Fibroblast of lung (primary cell): Measurements from ENCODE around the gene OR1J4. TPM values are rescaled to one million over a fixed set of nuclear protein-coding genes. Genes with fewer than 3 reads are reported as not detected.

ENCODE experiments used
- DNase-seq, 2 donors: peaks; one replicate each; pipeline versions ENCODE4 v3.0.0 to v3.0.0-alpha.2; 2010; ENCODE audit warnings: low read depth in 2 of 2
- H2AFZ ChIP-seq: 2 replicates; pipeline ENCODE4 v1.5.1; 2012; ENCODE audit warnings: low read length, control low read depth, inconsistent platforms
- H3K27ac ChIP-seq: 2 replicates; pipeline ENCODE4 v1.5.1; 2011; ENCODE audit warnings: low read length, control low read depth; ENCODE audit not compliant: insufficient read depth
- H3K27me3 ChIP-seq: 2 replicates; pipeline ENCODE4 v1.5.1; 2011; ENCODE audit warnings: mild to moderate bottlenecking, low read length; ENCODE audit not compliant: control insufficient read depth, insufficient read depth
- H3K36me3 ChIP-seq: 2 replicates; pipeline ENCODE4 v1.5.1; 2011; ENCODE audit warnings: low read length; ENCODE audit not compliant: control insufficient read depth, insufficient read depth
- H3K4me1 ChIP-seq: 2 replicates; pipeline ENCODE4 v1.5.1; 2011; ENCODE audit warnings: low read length; ENCODE audit not compliant: control insufficient read depth, insufficient read depth; ENCODE audit errors: extremely low read depth
- H3K4me2 ChIP-seq: 2 replicates; pipeline ENCODE4 v1.5.1; 2011; ENCODE audit warnings: low read length, control low read depth; ENCODE audit not compliant: insufficient read depth; ENCODE audit errors: extremely low read depth
- H3K4me3 ChIP-seq, 4 experiments: fragments of 200-600 bp in 1 of 4; sonication (generic) in 1 of 4; replicated peaks in 1 of 4; 2 replicates each; pipeline ENCODE4 v1.5.1; 2011 to 2016; ENCODE audit warnings: low read length in 4 of 4, low read depth in 3 of 4, mild to moderate bottlenecking in 3 of 4, control low read depth in 2 of 4, inconsistent platforms in 1 of 4, mixed read lengths in 1 of 4; ENCODE audit not compliant: insufficient read depth in 1 of 4; ENCODE audit errors: control extremely low read depth in 1 of 4
- H3K79me2 ChIP-seq: 2 replicates; pipeline ENCODE4 v1.5.1; 2012; ENCODE audit warnings: mild to moderate bottlenecking, low read length, inconsistent platforms; ENCODE audit not compliant: control insufficient read depth, insufficient read depth
- H3K9ac ChIP-seq: 2 replicates; pipeline ENCODE4 v1.5.1; 2011; ENCODE audit warnings: mild to moderate bottlenecking, low read length, control low read depth; ENCODE audit not compliant: insufficient read depth
- H3K9me3 ChIP-seq: 2 replicates; pipeline ENCODE4 v1.5.1; 2012; ENCODE audit warnings: low read depth, low read length; ENCODE audit not compliant: control insufficient read depth, insufficient read depth
- H4K20me1 ChIP-seq: 2 replicates; pipeline ENCODE4 v1.5.1; 2011; ENCODE audit warnings: low read length; ENCODE audit not compliant: control insufficient read depth, insufficient read depth; ENCODE audit errors: extremely low read depth
- CTCF ChIP-seq, 2 donors: IDR thresholded peaks in 1 of 2; conservative IDR thresholded peaks in 1 of 2; 1 replicate in 1 of 2; 2 replicates in 1 of 2; pipeline ENCODE4 v1.5.1; 2011 to 2012; ENCODE audit warnings: low read length in 2 of 2, control low read depth in 1 of 2, inconsistent platforms in 1 of 2, low read depth in 1 of 2, mild to moderate bottlenecking in 1 of 2
- EZH2 ChIP-seq: IDR thresholded peaks from 2 replicates; pipeline ENCODE4 v1.5.1; 2012; ENCODE audit warnings: low read length, control low read depth, mild to moderate bottlenecking; ENCODE audit errors: missing control alignments
- polyA plus RNA-seq, 2 donors: library from polyadenylated mRNA; depleted of rRNA in 1 of 2; stranded (reverse) in 1 of 2; unstranded in 1 of 2; fragments of >200 nt; gene quantifications; 2 replicates each; pipeline ENCODE4 v1.2.1, GENCODE V29; 2011 to 2012; ENCODE audit warnings: missing spikeins in 1 of 2
- total RNA-seq: library from RNA; depleted of rRNA; stranded (reverse); fragments of >200 nt; gene quantifications from 2 replicates; pipeline ENCODE4 v1.2.1, GENCODE V29; 2014

OR1J4 gene
- total and polyA plus RNA-seq, 2 donors (not counting 1 experiment from before 2014, with no cell fraction given): 0.34 TPM; not detected in 1

- Histone ChIP-seq H3K27ac (no peak within 1 kb of the TSS), H3K4me2 (no peak within 1 kb of the TSS), H3K9ac (no peak within 1 kb of the TSS), H2AFZ (no peak within 1 kb of the TSS), H3K4me3 (no peak within 1 kb of the TSS), H3K4me1 (no peaks in the 10 kb centered on the region), H3K9me3 (no peaks in the 10 kb centered on the region), H4K20me1 (no peaks in the 10 kb centered on the region), H3K36me3 (no peaks in the 10 kb centered on the region), H3K27me3 (no peaks in the 10 kb centered on the region), H3K79me2 (no peaks in the 10 kb centered on the region)
- DNase-seq: no peak
- no peak for TF ChIP-seq EZH2
- TF ChIP-seq CTCF (conservative IDR thresholded peaks at IDR 0.05 in 1 of 2, IDR thresholded peaks at IDR 0.05 in 1 of 2; ENCODE audit: low read depth in 1 of 2, low read length in 2 of 2): no peak
Observed at GRCh38 chr9:122552812-122553211, 33.9 kb downstream of the OR1J4 start, which contains the start of gene OR1N2. OR1N2 (plus strand) TSS chr9:122553112; CDS start chr9:122553212, 100 bp downstream.

GRCh38 chr9:122561446-122561845, 42.5 kb downstream of the OR1J4 start:
- Histone ChIP-seq H3K9me3 (no peaks in the 10 kb centered on the region), H3K4me2 (no peak overlapping the region), H3K4me1 (no peaks in the 10 kb centered on the region), H3K27ac (no peak overlapping the region), H3K79me2 (no peaks in the 10 kb centered on the region), H3K4me3 (no peak overlapping the region), H2AFZ (no peak overlapping the region), H3K27me3 (no peaks in the 10 kb centered on the region), H3K36me3 (no peaks in the 10 kb centered on the region), H3K9ac (no peak overlapping the region), H4K20me1 (no peaks in the 10 kb centered on the region)
- TF ChIP-seq EZH2: no peak
- TF ChIP-seq CTCF (conservative IDR thresholded peaks at IDR 0.05 in 1 of 2, IDR thresholded peaks at IDR 0.05 in 1 of 2; ENCODE audit: low read depth in 1 of 2, low read length in 2 of 2): no peak
- no peak for DNase-seq

- no peaks in the 10 kb centered on the region for H3K27me3 ChIP-seq
- no peaks in the 10 kb centered on the region for H3K4me1 ChIP-seq
- no peak overlapping the region for H3K27ac ChIP-seq
- no peaks in the 10 kb centered on the region for H4K20me1 ChIP-seq
- no peak overlapping the region for H3K4me3 ChIP-seq
- no peaks in the 10 kb centered on the region for H3K79me2 ChIP-seq
- no peak overlapping the region for H3K9ac ChIP-seq
- H3K4me2 ChIP-seq: no peak overlapping the region
- no peak for DNase-seq
- no peak for TF ChIP-seq CTCF (conservative IDR thresholded peaks at IDR 0.05 in 1 of 2, IDR thresholded peaks at IDR 0.05 in 1 of 2; ENCODE audit: low read depth in 1 of 2, low read length in 2 of 2)
- TF ChIP-seq EZH2: no peak
- H3K36me3 ChIP-seq: no peaks in the 10 kb centered on the region
- no peaks in the 10 kb centered on the region for H3K9me3 ChIP-seq
- H2AFZ ChIP-seq: no peak overlapping the region
Observed at GRCh38 chr9:122562134-122562760, 43.3 kb downstream of the OR1J4 start.
